HEK293T (cell line): Measurements from ENCODE around the gene KDM8.

Experiments used
- CTCF ChIA-PET: fragments of 350-600 bp; formaldehyde crosslinking; extraction: SDS; loops from one replicate; lab custom pipeline; 2021; ENCODE audit warnings: antibody characterized with exemption, inconsistent platforms; lab: Yijun Ruan, JAX
- POLR2A ChIA-PET: fragments of 350-600 bp; formaldehyde crosslinking; extraction: SDS; loops from one replicate; lab custom pipeline; 2020; ENCODE audit warnings: antibody characterized with exemption, inconsistent platforms; lab: Yijun Ruan, JAX
- DNase-seq: peaks from one replicate; pipeline ENCODE4 v3.0.0; 2012; ENCODE audit warnings: mixed read lengths; ENCODE audit errors: extremely low spot score
- ARNT ChIP-seq: fragments of 450-650 bp; IDR thresholded peaks from 2 replicates; pipeline ENCODE4 v1.6.1; 2017; ENCODE audit warnings: mild to moderate bottlenecking
- BHLHE40 ChIP-seq: fragments of 450-650 bp; IDR thresholded peaks from 2 replicates; pipeline ENCODE4 v1.6.1; 2016; ENCODE audit warnings: mild to moderate bottlenecking, moderate library complexity, borderline replicate concordance
- CTBP1 ChIP-seq: fragments of 450-650 bp; IDR thresholded peaks from 2 replicates; pipeline ENCODE4 v1.6.1; 2016; ENCODE audit warnings: borderline replicate concordance
- ELF4 ChIP-seq: fragments of 450-650 bp; IDR thresholded peaks from 2 replicates; pipeline ENCODE4 v1.6.1; 2017; ENCODE audit warnings: antibody characterized with exemption
- FOXA1 ChIP-seq: fragments of 450-650 bp; IDR thresholded peaks from 2 replicates; pipeline ENCODE4 v1.6.1; 2016; ENCODE audit warnings: mild to moderate bottlenecking
- FOXK2 ChIP-seq: fragments of 450-650 bp; IDR thresholded peaks from 2 replicates; pipeline ENCODE4 v1.6.1; 2016; ENCODE audit warnings: mild to moderate bottlenecking
- FOXM1 ChIP-seq: fragments of 450-650 bp; IDR thresholded peaks from 2 replicates; pipeline ENCODE4 v1.6.1; 2017; ENCODE audit warnings: mild to moderate bottlenecking, borderline replicate concordance
- HDGF ChIP-seq: fragments of 450-650 bp; IDR thresholded peaks from 2 replicates; pipeline ENCODE4 v1.6.1; 2017; ENCODE audit warnings: antibody characterized with exemption, borderline replicate concordance
- L3MBTL2 ChIP-seq: fragments of 450-650 bp; conservative IDR thresholded peaks from 2 replicates; pipeline ENCODE4 v1.6.1; 2016; ENCODE audit warnings: mild to moderate bottlenecking
- LEF1 ChIP-seq: fragments of 450-650 bp; IDR thresholded peaks from 2 replicates; pipeline ENCODE4 v1.6.1; 2017; ENCODE audit warnings: mild to moderate bottlenecking, borderline replicate concordance
- NFRKB ChIP-seq: fragments of 450-650 bp; IDR thresholded peaks from 2 replicates; pipeline ENCODE4 v1.6.1; 2016; ENCODE audit warnings: mild to moderate bottlenecking, moderate library complexity
- SP1 ChIP-seq: fragments of 450-650 bp; IDR thresholded peaks from 2 replicates; pipeline ENCODE4 v1.6.1; 2017
- SUZ12 ChIP-seq: fragments of 450-650 bp; IDR thresholded peaks from 2 replicates; pipeline ENCODE4 v1.6.1; 2016; ENCODE audit warnings: mild to moderate bottlenecking
- TARDBP ChIP-seq: fragments of 450-650 bp; IDR thresholded peaks from 2 replicates; pipeline ENCODE4 v1.6.1; 2016
- ZNF384 ChIP-seq: fragments of 450-650 bp; IDR thresholded peaks from 2 replicates; pipeline ENCODE4 v1.6.1; 2016
- TF ChIP-seq, protein P1 (sequence below): fragments of 450-650 bp; IDR thresholded peaks from 2 replicates; pipeline ENCODE4 v1.6.1; 2016

The KDM8 gene

DNA sequence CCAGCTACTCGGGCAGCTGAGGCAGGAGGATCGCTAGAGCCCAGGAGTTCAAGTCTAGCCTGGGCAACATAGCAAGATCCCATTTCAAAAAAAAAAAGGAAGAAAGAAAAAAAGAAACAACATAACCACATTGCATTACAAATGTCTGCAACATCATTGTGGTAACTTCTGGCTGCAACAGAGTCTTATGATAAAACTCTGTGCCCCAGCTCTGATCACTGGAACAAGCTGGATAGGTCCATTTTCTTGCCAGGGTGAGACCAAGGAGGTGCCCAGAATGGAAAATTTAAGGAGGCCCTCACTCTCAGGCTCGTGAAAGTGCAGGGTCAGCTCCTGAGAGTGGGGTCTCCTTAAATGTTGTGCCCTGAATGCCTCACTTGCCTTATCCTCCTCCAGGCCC lies 37.8 kb upstream of the KDM8 start:
- DNase-seq, result no peak
- POLR2A ChIA-PET, result no interaction called here
- CTCF ChIA-PET, result interaction anchor here (0.5 to 1.5 kb wide), 2 partner anchors 12 to 14 kb away, joined by 3 to 4 read pairs; no protein-coding TSS in a partner anchor
- TF ChIP-seq FOXM1 (no peak), NFRKB (no peak), HDGF (no peak), BHLHE40 (no peak), ARNT (no peak), SP1 (no peak), CTBP1 (no peak), TARDBP (no peak), FOXK2 (no peak), L3MBTL2 (no peak), ZNF384 (no peak), SUZ12 (no peak), LEF1 (no peak), ELF4 (no peak)
- TF ChIP-seq, protein P1, sequence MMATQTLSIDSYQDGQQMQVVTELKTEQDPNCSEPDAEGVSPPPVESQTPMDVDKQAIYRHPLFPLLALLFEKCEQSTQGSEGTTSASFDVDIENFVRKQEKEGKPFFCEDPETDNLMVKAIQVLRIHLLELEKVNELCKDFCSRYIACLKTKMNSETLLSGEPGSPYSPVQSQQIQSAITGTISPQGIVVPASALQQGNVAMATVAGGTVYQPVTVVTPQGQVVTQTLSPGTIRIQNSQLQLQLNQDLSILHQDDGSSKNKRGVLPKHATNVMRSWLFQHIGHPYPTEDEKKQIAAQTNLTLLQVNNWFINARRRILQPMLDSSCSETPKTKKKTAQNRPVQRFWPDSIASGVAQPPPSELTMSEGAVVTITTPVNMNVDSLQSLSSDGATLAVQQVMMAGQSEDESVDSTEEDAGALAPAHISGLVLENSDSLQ, result no peak

DNA sequence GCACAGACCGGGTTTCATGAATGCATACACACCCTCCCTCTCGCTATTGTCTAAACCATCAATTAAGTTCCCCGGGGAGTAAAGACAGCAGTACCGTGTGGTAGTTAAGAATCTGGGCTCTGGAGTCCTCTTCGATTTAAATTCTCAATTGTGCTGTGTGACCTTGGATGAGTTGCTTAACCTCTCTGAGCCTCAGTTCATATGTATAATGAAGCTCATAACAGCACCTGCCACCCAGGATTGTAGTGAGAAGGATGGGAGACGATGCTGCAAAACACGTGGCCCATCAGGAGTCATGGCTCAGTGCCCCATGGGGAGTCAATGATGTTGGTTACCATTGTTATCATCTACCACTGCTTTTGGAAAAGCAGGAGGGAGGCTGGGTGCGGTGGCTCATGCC lies 34.5 kb upstream of the KDM8 start:
- TF ChIP-seq ELF4 (no peak), FOXM1 (no peak), L3MBTL2 (no peak), BHLHE40 (no peak), FOXA1 (no peak), HDGF (no peak), SP1 (no peak), NFRKB (no peak), TARDBP (no peak), FOXK2 (no peak), LEF1 (no peak), CTBP1 (no peak), ARNT (no peak), ZNF384 (no peak), SUZ12 (no peak)
- TF ChIP-seq, protein P1, result no peak
- DNase-seq, result no peak
- ChIA-PET POLR2A (no interaction called here), CTCF (no interaction called here)

DNA sequence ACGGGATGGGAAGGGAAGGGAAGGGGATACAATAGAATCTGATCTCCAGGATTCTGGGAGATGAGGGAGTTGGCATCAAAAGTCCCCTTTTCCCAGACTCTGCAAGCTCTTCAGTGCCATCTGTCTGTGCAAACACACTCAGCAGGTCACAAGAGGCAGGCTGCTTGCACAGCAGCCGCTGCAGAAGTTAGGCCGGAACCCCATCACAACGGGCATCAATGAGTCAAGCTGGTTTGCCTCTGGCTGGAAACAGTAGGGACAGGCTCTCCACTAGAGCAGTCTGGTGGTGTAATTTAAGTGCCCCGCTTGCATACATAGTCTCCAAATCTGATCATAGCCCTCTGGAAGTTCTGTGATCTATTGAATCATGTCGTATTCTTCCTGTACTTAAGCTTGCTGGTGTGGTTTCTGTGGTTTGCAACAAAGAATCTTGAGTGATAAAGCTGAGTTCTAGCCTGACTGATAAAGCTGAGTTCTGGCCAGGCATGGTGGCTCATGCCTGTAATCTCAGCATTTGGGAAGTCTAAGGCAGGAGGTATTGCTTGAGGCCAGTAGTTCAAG lies 33.7 kb upstream of the KDM8 start:
- CTCF ChIA-PET, result no interaction called here
- TF ChIP-seq SUZ12, result no peak
- no peak for TF ChIP-seq TARDBP
- no peak for TF ChIP-seq FOXM1
- no peak for TF ChIP-seq HDGF
- TF ChIP-seq ARNT, result no peak
- no peak for TF ChIP-seq ELF4
- TF ChIP-seq LEF1, result no peak
- TF ChIP-seq CTBP1, result no peak
- TF ChIP-seq NFRKB, result no peak
- TF ChIP-seq ZNF384, result no peak
- DNase-seq, result no peak
- POLR2A ChIA-PET, result no interaction called here

DNA sequence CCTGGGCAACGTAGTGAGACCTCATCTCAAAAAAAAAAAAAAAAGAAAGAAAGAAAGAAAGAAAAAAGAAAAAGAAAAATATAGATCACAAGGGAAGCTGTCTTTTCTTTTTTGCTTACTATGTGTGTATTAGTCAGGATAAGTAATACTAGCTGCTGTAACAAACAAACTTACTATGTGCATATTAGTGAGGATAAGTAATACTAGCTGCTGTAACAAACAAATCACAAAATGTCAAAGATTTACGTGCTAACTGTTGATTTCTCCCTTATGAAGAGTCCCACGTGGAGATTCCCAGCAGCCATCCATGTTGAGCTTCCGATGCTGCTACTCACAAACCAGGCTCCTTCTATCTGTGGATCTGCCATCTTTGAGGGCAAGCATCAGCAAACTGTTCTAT lies 31.7 kb upstream of the KDM8 start:
- TF ChIP-seq SUZ12, result no peak
- no peak for TF ChIP-seq FOXM1
- TF ChIP-seq NFRKB, result no peak
- TF ChIP-seq ARNT, result no peak
- TF ChIP-seq FOXA1, result no peak
- TF ChIP-seq ZNF384, result no peak
- TF ChIP-seq BHLHE40, result no peak
- CTCF ChIA-PET, result no interaction called here
- no peak for DNase-seq
- POLR2A ChIA-PET, result no interaction called here

DNA sequence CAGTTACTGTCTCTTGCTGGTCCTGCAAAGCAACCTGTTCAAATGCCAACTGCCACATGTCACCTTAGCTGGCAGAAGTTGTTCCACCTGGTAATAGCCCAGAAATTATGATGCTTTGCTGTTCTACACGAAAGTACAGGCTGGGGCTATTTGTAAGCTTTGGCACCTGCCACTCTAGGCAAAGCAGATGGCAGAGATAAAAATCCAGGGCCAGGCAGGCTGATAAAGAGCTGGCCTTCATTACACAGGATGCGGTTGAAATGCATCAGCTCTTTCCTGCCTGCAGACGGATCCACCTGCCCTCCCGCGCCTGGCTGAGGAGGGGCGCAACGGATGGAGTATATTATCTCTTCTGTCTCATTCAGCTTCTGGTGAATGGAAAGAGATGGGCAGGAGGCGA lies 29.3 kb upstream of the KDM8 start:
- ChIA-PET POLR2A (no interaction called here), CTCF (no interaction called here)
- DNase-seq, result no peak
- TF ChIP-seq LEF1, result no peak
- TF ChIP-seq HDGF, result no peak
- no peak for TF ChIP-seq FOXM1
- TF ChIP-seq FOXA1, result no peak
- no peak for TF ChIP-seq TARDBP
- no peak for TF ChIP-seq ZNF384

DNA sequence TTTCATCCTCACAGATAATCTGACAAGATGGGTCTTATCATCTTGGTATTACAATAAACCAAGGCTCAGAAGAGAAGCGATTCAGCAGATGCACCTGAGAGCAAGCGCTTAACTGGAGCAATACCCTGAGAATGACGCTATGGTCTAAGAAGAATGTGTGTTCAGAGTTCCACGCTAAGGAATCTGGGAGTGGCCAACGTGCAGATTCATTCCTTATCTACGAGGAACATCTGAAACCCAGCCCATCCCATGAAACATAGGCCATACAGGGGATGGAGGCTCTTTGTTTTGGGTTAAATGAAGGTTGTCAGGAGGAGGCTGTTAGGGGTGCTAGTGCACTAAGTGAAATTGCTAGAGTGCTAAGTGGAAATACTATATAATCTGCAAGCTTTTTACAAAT lies 28.5 kb upstream of the KDM8 start:
- CTCF ChIA-PET, result no interaction called here
- no peak for TF ChIP-seq ZNF384
- TF ChIP-seq SP1, result no peak
- no peak for TF ChIP-seq NFRKB
- TF ChIP-seq TARDBP, result no peak
- no peak for TF ChIP-seq HDGF
- TF ChIP-seq ARNT, result no peak
- TF ChIP-seq FOXA1, result no peak
- POLR2A ChIA-PET, result no interaction called here
- no peak for DNase-seq

DNA sequence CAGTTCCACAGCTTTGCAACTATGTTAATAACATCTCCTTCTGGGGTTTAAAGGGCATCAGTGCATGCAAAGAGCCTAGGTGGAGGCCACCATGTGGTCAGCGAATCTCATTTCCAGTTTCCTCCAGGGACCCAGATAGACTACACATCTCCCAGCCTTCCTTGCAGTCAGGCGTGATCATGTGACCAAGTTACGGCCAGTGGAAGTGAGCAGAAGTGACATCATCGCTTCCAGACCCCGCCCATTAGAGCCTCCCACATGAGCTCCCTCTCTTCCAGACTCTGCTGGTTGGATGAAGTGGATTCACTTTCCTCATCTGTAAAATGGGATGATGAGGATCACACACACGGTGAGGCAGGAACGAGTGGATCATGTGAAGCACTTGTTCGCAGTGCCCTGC lies 27.4 kb upstream of the KDM8 start:
- CTCF ChIA-PET, result no interaction called here
- TF ChIP-seq ELF4 (no peak), LEF1 (no peak), TARDBP (no peak), FOXK2 (no peak), ZNF384 (no peak), SP1 (no peak), BHLHE40 (no peak), SUZ12 (no peak), FOXA1 (no peak), ARNT (no peak), CTBP1 (no peak), NFRKB (no peak), HDGF (no peak), L3MBTL2 (no peak), FOXM1 (no peak)
- TF ChIP-seq, protein P1, result no peak
- DNase-seq, result no peak
- POLR2A ChIA-PET, result no interaction called here
